GM23338 (cell line): ENCODE results near the gene UBLCP1. TPM values are rescaled to one million over a fixed set of nuclear protein-coding genes. Genes with fewer than 3 reads are reported as not detected.

Experiments used
- ATAC-seq: fragments of 200-7000 bp; cut with Tn5 transposase; 3 replicates; pipeline ENCODE4 v1.9.1; 2020
- DNase-seq: peaks from one replicate; pipeline ENCODE4 v3.0.0-alpha.2; 2015; ENCODE audit warnings: low spot score
- H2AFZ ChIP-seq: fragments of 200-600 bp; sonication (generic); 2 replicates; pipeline ENCODE4 v1.8.0; 2016; ENCODE audit warnings: antibody characterized with exemption, mild to moderate bottlenecking, moderate library complexity
- H3F3A ChIP-seq: fragments of 200-600 bp; sonication (generic); replicated peaks from 2 replicates; pipeline ENCODE4 v1.8.0; 2017; ENCODE audit warnings: antibody characterized with exemption, mixed run types, low read depth
- H3K27ac ChIP-seq: fragments of 200-600 bp; sonication (generic); 2 replicates; pipeline ENCODE4 v1.6.1; 2016; ENCODE audit warnings: low read depth
- H3K27me3 ChIP-seq: fragments of 200-600 bp; sonication (generic); 2 replicates; pipeline ENCODE4 v1.8.0; 2016; ENCODE audit warnings: mild to moderate bottlenecking, mixed run types, moderate library complexity; ENCODE audit not compliant: insufficient read depth
- H3K36me3 ChIP-seq: fragments of 200-600 bp; sonication (generic); 2 replicates; pipeline ENCODE4 v1.8.0; 2016; ENCODE audit warnings: mild to moderate bottlenecking; ENCODE audit not compliant: insufficient read depth
- H3K4me1 ChIP-seq: fragments of 200-600 bp; sonication (generic); 2 replicates; pipeline ENCODE4 v1.8.0; 2016; ENCODE audit warnings: mild to moderate bottlenecking, moderate library complexity; ENCODE audit not compliant: insufficient read depth
- H3K4me2 ChIP-seq: fragments of 200-600 bp; sonication (generic); 2 replicates; pipeline ENCODE4 v1.7.1; 2017; ENCODE audit warnings: mixed run types
- H3K4me3 ChIP-seq: fragments of 200-600 bp; sonication (generic); 2 replicates; pipeline ENCODE4 v1.6.1; 2016; ENCODE audit warnings: mixed run types
- H3K79me2 ChIP-seq: fragments of 200-600 bp; sonication (generic); replicated peaks from 2 replicates; pipeline ENCODE4 v1.8.0; 2017; ENCODE audit warnings: mild to moderate bottlenecking; ENCODE audit not compliant: insufficient read depth
- H3K9me2 ChIP-seq: fragments of 200-600 bp; sonication (generic); 2 replicates; pipeline ENCODE4 v1.8.0; 2017; ENCODE audit not compliant: insufficient read depth
- H4K20me1 ChIP-seq: fragments of 200-600 bp; sonication (generic); replicated peaks from 2 replicates; pipeline ENCODE4 v1.8.0; 2017; ENCODE audit warnings: mild to moderate bottlenecking; ENCODE audit not compliant: insufficient read depth
- H3K27ac Mint-ChIP-seq: 2 replicates; pipeline ENCODE4 v1.8.0; 2020; ENCODE audit warnings: inconsistent platforms, mild to moderate bottlenecking, moderate library complexity, mixed read lengths
- H3K27me3 Mint-ChIP-seq: 3 replicates; pipeline ENCODE4 v1.8.0; 2022; ENCODE audit warnings: low read depth, mild to moderate bottlenecking, moderate library complexity, mixed read lengths, inconsistent platforms; ENCODE audit not compliant: insufficient read depth, poor library complexity
- H3K36me3 Mint-ChIP-seq: 3 replicates; pipeline ENCODE4 v1.8.0; 2021; ENCODE audit warnings: low read depth, mild to moderate bottlenecking, inconsistent platforms, moderate library complexity, mixed read lengths
- H3K4me1 Mint-ChIP-seq: 3 replicates; pipeline ENCODE4 v1.8.0; 2020; ENCODE audit warnings: mild to moderate bottlenecking, inconsistent platforms, mixed read lengths
- H3K4me3 Mint-ChIP-seq: 3 replicates; pipeline ENCODE4 v1.8.0; 2021; ENCODE audit warnings: moderate library complexity, mild to moderate bottlenecking, inconsistent platforms, mixed read lengths
- H3K9me3 Mint-ChIP-seq: 3 replicates; pipeline ENCODE4 v1.8.0; 2020; ENCODE audit warnings: moderate library complexity, mild to moderate bottlenecking, inconsistent platforms, mixed read lengths
- CREB1 ChIP-seq: fragments of 250-450 bp; sonication (Bioruptor Pico); IDR thresholded peaks from 2 replicates; pipeline ENCODE4 v1.5.0; 2020; ENCODE audit warnings: low read depth, mild to moderate bottlenecking, moderate library complexity
- ETS1 ChIP-seq: IDR thresholded peaks from 2 replicates; pipeline ENCODE4 v1.6.1; 2016; ENCODE audit warnings: antibody characterized with exemption
- EZH2 ChIP-seq: fragments of 200-600 bp; sonication (generic); IDR thresholded peaks from one replicate; pipeline ENCODE4 v1.8.0; 2017; ENCODE audit warnings: antibody characterized with exemption, mild to moderate bottlenecking, low read depth; ENCODE audit not compliant: unreplicated experiment
- NANOG ChIP-seq: IDR thresholded peaks from 2 replicates; pipeline ENCODE4 v1.6.1; 2016; ENCODE audit warnings: antibody characterized with exemption, borderline replicate concordance
- POLR2AphosphoS5 ChIP-seq: IDR thresholded peaks from 2 replicates; pipeline ENCODE4 v1.6.1; 2016; ENCODE audit warnings: antibody characterized with exemption, low read depth
- long read RNA-seq: library from polyadenylated mRNA; unstranded; transcript quantifications from one replicate; pipeline ENCODE4 v2.0.0, GENCODE V29; 2020; ENCODE audit not compliant: unreplicated experiment
- polyA plus RNA-seq: library from polyadenylated mRNA; unstranded; fragments of >200 nt; fragmentation: Nextera tagmentation; extraction: Ambion mirVana; gene quantifications from 2 replicates; pipeline ENCODE4 v1.2.1, GENCODE V29; 2016
- total RNA-seq: library from RNA; depleted of rRNA; stranded (reverse); fragments of >200 nt; shearing (Covaris generic); gene quantifications from 2 replicates; pipeline ENCODE4 v1.2.3, GENCODE V29; 2014; rRNA removed
- TF ChIP-seq, protein P1 (sequence below): IDR thresholded peaks from one replicate; pipeline ENCODE4 v1.6.1; 2018; ENCODE audit warnings: antibody characterized with exemption; ENCODE audit not compliant: unreplicated experiment

Gene UBLCP1, protein sequence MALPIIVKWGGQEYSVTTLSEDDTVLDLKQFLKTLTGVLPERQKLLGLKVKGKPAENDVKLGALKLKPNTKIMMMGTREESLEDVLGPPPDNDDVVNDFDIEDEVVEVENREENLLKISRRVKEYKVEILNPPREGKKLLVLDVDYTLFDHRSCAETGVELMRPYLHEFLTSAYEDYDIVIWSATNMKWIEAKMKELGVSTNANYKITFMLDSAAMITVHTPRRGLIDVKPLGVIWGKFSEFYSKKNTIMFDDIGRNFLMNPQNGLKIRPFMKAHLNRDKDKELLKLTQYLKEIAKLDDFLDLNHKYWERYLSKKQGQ
- 45.0 and 47.6 TPM in 2 replicates for total RNA-seq
- 42.6 and 56.1 TPM in 2 replicates for polyA plus RNA-seq
- long read RNA-seq, transcript UBLCP1-201 (11 exons, 2,392 nt): major isoform, 42 of 46 reads
- long read RNA-seq, partial matches to known transcripts: 3 of 46 reads
- long read RNA-seq, other reads (novel, unspliced or antisense): 1 of 46 reads

- peak; percentile 91 for ATAC-seq
Observed at GRCh38 chr5:159262859-159263568, at the start of gene UBLCP1. UBLCP1 (plus strand) TSS chr5:159263290; CDS start chr5:159268916, 5,626 bp downstream.

More at GRCh38 chr5:159262859-159263568, at the start of gene UBLCP1:
- H3K27ac Mint-ChIP-seq: peak within 1 kb of the TSS; percentile 97
- Histone ChIP-seq H3K27me3 (peaks cover 4% of the 10 kb centered on the region; the same call in 1 of the 2 replicates), H3K4me3 (peak within 1 kb of the TSS; percentile 82), H3K79me2 (peaks cover 37% of the 10 kb centered on the region), H2AFZ (peak within 1 kb of the TSS; percentile 94), H3K9me2 (no peaks in the 10 kb centered on the region), H4K20me1 (no peaks in the 10 kb centered on the region; the same call in 1 of the 2 replicates), H3K27ac (peak within 1 kb of the TSS; percentile 93), H3F3A (no peaks in the 10 kb centered on the region), H3K4me1 (peaks cover 4% of the 10 kb centered on the region; the same call in 1 of the 2 replicates), H3K36me3 (no peaks in the 10 kb centered on the region), H3K4me2 (peak within 1 kb of the TSS; percentile 99)
- TF ChIP-seq POLR2AphosphoS5 (peak; percentile 95), CREB1 (CRISPR knock-in tag) (peak; percentile 58; the same call in 1 of the 2 replicates), NANOG (no peak), ETS1 (peak; percentile 75; the same call in 1 of the 2 replicates), EZH2 (no peak)
- TF ChIP-seq, protein P1, sequence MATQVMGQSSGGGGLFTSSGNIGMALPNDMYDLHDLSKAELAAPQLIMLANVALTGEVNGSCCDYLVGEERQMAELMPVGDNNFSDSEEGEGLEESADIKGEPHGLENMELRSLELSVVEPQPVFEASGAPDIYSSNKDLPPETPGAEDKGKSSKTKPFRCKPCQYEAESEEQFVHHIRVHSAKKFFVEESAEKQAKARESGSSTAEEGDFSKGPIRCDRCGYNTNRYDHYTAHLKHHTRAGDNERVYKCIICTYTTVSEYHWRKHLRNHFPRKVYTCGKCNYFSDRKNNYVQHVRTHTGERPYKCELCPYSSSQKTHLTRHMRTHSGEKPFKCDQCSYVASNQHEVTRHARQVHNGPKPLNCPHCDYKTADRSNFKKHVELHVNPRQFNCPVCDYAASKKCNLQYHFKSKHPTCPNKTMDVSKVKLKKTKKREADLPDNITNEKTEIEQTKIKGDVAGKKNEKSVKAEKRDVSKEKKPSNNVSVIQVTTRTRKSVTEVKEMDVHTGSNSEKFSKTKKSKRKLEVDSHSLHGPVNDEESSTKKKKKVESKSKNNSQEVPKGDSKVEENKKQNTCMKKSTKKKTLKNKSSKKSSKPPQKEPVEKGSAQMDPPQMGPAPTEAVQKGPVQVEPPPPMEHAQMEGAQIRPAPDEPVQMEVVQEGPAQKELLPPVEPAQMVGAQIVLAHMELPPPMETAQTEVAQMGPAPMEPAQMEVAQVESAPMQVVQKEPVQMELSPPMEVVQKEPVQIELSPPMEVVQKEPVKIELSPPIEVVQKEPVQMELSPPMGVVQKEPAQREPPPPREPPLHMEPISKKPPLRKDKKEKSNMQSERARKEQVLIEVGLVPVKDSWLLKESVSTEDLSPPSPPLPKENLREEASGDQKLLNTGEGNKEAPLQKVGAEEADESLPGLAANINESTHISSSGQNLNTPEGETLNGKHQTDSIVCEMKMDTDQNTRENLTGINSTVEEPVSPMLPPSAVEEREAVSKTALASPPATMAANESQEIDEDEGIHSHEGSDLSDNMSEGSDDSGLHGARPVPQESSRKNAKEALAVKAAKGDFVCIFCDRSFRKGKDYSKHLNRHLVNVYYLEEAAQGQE: no peak
- peaks cover 8% of the 10 kb centered on the region for H3K4me1 Mint-ChIP-seq
- H3K36me3 Mint-ChIP-seq: peaks cover 26% of the 10 kb centered on the region
- peaks cover 6% of the 10 kb centered on the region for H3K9me3 Mint-ChIP-seq
- peaks cover 3% of the 10 kb centered on the region for H3K27me3 Mint-ChIP-seq
- peak; percentile 92 for DNase-seq
- H3K4me3 Mint-ChIP-seq: peak within 1 kb of the TSS; percentile 94
